ENCODE measurements around the gene FHIP2A.

GRCh38 chr10:114806562-114807391 lies 14.8 kb upstream of the FHIP2A start:
- no peak for TF ChIP-seq CTCF (optimal IDR thresholded peaks at IDR 0.05 in 1 of 3, IDR thresholded peaks at IDR 0.05 in 1 of 3, conservative IDR thresholded peaks at IDR 0.05 in 1 of 3; ENCODE audit: extremely low read depth in 1 of 3, insufficient read depth in 2 of 3, low read length in 3 of 3)
- TF ChIP-seq EZH2 (IDR thresholded peaks at IDR 0.05; ENCODE audit: low read length) = no peak
